ENCODE measurements around the gene CFAP69.
"Not testable (repeated sequence)": the region's sequence is repeated elsewhere in the genome, so short reads cannot be mapped to it uniquely, and the experiment has no call there.

CFAP69 gene

DNA sequence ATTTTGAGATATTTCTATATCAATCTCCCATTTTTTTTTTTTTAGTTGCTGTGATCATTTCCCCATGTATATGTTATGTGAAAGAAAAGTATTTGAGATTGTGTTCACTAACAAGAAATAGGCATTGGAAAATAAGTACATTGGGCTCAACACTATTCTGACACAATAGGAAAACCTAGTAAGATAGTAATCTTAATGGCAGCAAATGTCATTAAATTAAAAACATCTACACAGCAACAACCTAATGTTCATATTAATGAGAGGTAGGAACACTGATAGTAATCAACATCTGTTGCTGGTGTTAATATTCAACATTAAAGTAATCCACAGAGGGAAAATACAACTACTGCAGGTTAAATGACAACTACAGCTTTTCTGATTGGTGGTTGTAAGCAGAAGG lies 100.0 kb downstream of the CFAP69 start:
- no peak for DNase-seq (ENCODE audit: low spot score)

DNA sequence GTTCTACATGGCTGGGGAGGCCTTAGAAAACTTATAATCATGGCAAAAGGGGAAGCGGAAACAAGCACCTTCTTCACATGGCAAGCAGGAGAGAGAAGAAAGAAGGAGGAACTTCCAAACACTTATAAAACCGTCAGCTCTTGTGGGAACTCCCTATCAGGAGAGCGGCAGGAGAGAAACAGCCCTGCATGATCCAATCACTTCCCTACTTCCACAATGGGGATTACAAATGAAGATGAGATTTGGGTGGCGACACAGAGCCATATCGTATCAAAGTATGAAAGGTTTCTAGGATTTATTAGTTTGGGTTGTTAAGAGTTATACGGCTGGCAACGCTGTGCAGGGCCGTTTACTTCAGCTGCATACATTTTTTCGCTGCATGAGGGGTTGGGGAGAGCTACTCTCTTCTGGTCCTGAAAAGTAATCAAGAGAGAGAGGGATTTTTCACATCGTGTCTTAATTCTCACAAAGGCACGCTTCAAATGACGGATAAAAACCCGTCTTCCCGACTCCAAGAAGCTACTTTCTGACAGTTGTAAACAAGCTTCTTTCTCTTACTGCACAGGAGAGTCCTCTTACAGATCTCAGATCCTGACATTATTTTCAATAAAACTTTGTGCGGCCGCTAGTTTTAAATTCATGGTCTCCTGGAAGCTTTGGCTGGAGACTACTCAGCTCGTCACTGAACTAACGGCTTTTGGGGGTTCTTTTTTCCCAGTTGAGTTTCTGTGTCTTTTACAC lies 100.8 kb downstream of the CFAP69 start:
- peak; percentile 41 for DNase-seq (ENCODE audit: low spot score)

DNA sequence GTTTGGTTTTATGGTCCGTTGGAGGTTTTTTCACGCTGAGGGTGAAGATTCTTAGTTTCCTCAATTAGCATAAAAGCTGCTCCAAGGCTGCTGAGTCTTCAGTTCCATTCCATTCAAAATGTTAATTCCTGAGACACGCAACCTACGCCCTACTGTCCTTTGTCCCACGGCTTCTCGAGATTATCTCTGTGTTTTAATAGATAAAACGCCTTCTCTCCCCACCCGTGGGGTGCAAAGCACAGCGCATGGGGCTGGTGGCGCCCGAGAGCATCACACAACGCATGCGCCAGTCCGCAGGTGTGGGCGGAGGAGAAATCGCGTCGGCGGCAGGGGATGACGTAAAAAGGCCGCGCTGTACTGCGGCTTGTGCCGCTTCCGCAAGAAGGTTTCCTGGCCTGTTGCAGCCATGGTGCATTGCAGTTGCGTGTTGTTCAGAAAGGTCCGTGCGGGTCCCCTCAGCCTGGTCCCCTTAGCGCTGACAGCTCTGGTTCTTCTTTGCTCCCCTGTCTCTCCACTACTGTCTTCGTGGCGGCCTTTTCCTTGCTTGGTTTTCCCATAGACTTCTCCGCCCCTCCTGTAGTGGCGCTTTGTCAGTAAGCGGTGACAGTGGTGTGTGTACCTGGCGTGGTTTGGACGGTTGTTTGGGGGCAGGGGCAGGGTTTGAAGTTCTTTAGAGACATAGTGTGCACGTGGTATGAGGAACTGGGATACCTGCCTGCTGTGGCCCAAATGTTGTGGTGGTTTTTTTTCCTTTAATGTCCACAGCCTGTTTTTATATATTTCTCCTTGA lies 101.6 kb downstream of the CFAP69 start, which contains the start of gene GTPBP10:
GTPBP10 (plus strand) TSS at position 381 of the 790 bp plus-strand sequence; CDS start at position 407, 26 bp downstream.
- peak; percentile 96 for DNase-seq (ENCODE audit: low spot score)

DNA sequence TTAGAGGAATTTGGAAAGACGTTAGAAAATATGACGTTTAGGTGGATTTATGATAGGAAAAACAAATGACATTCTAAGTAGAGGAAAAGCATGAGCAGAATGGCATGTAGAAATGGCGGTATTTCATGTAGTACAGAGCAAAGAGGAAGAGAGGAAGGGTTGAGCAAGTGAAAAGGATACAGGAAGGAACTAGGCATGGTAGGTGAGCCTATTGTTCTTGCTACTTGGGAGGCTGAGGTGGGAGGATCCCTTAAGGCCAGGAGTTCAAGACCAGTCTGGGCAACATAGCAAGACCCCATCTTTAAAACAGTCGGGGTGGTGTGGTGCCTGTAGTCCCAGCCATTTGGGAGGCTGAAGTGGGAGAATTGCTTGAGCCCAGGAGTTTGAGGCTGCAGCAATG lies 102.8 kb downstream of the CFAP69 start:
- DNase-seq (ENCODE audit: low spot score), result no peak

DNA sequence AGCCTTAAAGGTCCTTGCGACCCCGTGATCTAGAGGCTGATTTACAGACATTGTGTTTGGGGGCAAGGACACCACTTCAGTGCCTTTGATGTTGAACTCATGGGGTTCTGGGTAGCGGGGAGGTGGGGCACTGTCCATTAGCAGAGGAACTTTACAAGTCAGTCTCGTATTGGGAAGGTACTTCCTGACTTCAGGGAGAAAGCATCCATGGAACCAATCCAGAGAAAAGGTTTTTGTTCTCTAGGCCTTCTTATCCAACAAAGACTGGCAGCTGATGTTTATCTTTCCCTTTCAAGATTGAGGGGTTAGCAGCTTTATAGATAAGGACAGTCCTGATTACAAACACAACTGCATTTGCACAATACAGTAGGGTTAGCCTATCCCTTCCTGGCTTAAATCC lies 104.3 kb downstream of the CFAP69 start:
- DNase-seq (ENCODE audit: low spot score), result no peak

DNA sequence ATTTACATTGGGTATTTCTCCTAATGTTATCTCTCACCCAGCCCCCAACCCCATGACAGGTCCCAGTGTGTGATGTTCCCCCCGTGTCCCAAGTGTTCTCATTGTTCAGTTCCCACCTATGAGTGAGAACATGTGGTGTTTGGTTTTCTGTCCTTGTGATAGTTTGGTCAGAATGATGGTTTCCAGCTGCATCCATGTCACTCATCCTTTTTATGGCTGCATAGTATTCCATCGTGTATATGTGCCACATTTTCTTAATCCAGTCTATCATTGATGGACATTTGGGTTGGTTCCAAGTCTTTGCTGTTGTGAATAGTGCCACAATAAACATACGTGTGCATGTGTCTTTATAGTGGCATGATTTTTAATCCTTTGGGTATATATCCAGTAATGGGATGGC lies 105.1 kb downstream of the CFAP69 start:
- not testable (repeated sequence) for DNase-seq (ENCODE audit: low spot score)

DNA sequence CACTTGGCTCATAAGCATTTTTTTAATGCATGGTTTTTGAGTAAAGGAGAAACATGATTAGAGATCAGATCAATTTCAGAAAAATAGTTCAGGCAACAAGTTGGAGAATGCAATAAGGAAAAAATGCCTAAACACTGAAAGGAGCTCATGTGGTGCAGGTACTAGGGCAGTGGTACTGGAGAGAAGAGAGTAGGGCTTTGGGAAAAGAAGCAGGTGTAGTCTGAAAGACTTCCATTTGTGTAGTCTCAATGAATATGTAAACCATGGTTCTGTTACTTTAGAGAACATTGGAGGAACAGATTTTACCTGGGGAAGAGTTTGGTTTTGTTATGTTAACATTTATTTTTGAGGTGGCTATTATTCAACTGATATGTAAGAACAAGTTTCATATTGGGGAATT lies 107.0 kb downstream of the CFAP69 start:
- no peak for DNase-seq (ENCODE audit: low spot score)
